CD4-positive, CD25-positive, alpha-beta regulatory T cell (primary cell): ENCODE results near the gene RBBP6. TPM values are rescaled to one million over a fixed set of nuclear protein-coding genes. Genes with fewer than 3 reads are reported as not detected.

Experiments
- ATAC-seq, 2 donors: fragments of 150-1000 bp; cut with Tn5 transposase; one replicate each; pipeline ENCODE4 v1.10.0; 2021; ENCODE audit warnings: low read depth in 2 of 2, moderate number of reproducible peaks in 2 of 2, moderate library complexity in 1 of 2
- DNase-seq, 3 donors: peaks; one replicate each; pipeline versions ENCODE4 v3.0.0 to v3.0.0-alpha.2; 2012 to 2022; ENCODE audit warnings: mixed read lengths in 1 of 3
- H3K27ac ChIP-seq: one replicate; pipeline ENCODE4 v1.7.0; 2013; ENCODE audit warnings: mild to moderate bottlenecking, low read length; ENCODE audit not compliant: insufficient read depth, poor library complexity, severe bottlenecking
- H3K27me3 ChIP-seq: one replicate; pipeline ENCODE4 v1.7.0; 2013; ENCODE audit warnings: low read length; ENCODE audit not compliant: control insufficient read depth, insufficient read depth
- H3K36me3 ChIP-seq: one replicate; pipeline ENCODE4 v1.7.0; 2013; ENCODE audit warnings: mild to moderate bottlenecking, low read length, moderate library complexity; ENCODE audit not compliant: control insufficient read depth, insufficient read depth
- H3K4me1 ChIP-seq: 2 replicates; pipeline ENCODE4 v1.7.0; 2013; ENCODE audit warnings: mild to moderate bottlenecking, low read length; ENCODE audit not compliant: insufficient read depth, control insufficient read depth, poor library complexity, severe bottlenecking
- H3K4me3 ChIP-seq: one replicate; pipeline ENCODE4 v1.7.0; 2013; ENCODE audit warnings: low read depth, mild to moderate bottlenecking, low read length, moderate library complexity
- H3K9me3 ChIP-seq, 2 experiments: 1 replicate in 1 of 2; 2 replicates in 1 of 2; pipeline ENCODE4 v1.7.0; 2013; ENCODE audit warnings: low read length in 2 of 2, mild to moderate bottlenecking in 1 of 2, moderate library complexity in 1 of 2; ENCODE audit not compliant: control insufficient read depth in 2 of 2
- H3K27ac Mint-ChIP-seq, 3 donors: one replicate each; pipeline ENCODE4 v1.8.0; 2020 to 2022; ENCODE audit warnings: mild to moderate bottlenecking in 3 of 3, mixed read lengths in 3 of 3, moderate library complexity in 2 of 3
- H3K27me3 Mint-ChIP-seq: one replicate; pipeline ENCODE4 v1.8.0; 2022; ENCODE audit warnings: mild to moderate bottlenecking, mixed read lengths
- H3K36me3 Mint-ChIP-seq: one replicate; pipeline ENCODE4 v1.8.0; 2020; ENCODE audit warnings: mixed read lengths
- H3K4me1 Mint-ChIP-seq, 4 donors: one replicate each; pipeline ENCODE4 v1.8.0; 2020 to 2022; ENCODE audit warnings: mixed read lengths in 4 of 4, mild to moderate bottlenecking in 1 of 4
- H3K4me3 Mint-ChIP-seq, 4 donors: one replicate each; pipeline ENCODE4 v1.8.0; 2020 to 2022; ENCODE audit warnings: mild to moderate bottlenecking in 4 of 4, mixed read lengths in 4 of 4, moderate library complexity in 3 of 4
- H3K9me3 Mint-ChIP-seq, 7 donors: one replicate each; pipeline ENCODE4 v1.8.0; 2020 to 2022; ENCODE audit warnings: mixed read lengths in 7 of 7, mild to moderate bottlenecking in 3 of 7, moderate library complexity in 2 of 7
- polyA plus RNA-seq, 4 donors: library from polyadenylated mRNA; unstranded; fragments of 300-500 nt; fragmentation: Illumina TruSeq; gene quantifications; one replicate each; pipeline ENCODE4 v1.2.3, GENCODE V29; 2021
- total RNA-seq: library from RNA; stranded (reverse); gene quantifications from one replicate; pipeline ENCODE4 v1.2.3, GENCODE V29; 2022

RBBP6 gene
- total and polyA plus RNA-seq, 5 donors from 2014 or later: 16.6 to 158 (median 21.2) TPM

DNA sequence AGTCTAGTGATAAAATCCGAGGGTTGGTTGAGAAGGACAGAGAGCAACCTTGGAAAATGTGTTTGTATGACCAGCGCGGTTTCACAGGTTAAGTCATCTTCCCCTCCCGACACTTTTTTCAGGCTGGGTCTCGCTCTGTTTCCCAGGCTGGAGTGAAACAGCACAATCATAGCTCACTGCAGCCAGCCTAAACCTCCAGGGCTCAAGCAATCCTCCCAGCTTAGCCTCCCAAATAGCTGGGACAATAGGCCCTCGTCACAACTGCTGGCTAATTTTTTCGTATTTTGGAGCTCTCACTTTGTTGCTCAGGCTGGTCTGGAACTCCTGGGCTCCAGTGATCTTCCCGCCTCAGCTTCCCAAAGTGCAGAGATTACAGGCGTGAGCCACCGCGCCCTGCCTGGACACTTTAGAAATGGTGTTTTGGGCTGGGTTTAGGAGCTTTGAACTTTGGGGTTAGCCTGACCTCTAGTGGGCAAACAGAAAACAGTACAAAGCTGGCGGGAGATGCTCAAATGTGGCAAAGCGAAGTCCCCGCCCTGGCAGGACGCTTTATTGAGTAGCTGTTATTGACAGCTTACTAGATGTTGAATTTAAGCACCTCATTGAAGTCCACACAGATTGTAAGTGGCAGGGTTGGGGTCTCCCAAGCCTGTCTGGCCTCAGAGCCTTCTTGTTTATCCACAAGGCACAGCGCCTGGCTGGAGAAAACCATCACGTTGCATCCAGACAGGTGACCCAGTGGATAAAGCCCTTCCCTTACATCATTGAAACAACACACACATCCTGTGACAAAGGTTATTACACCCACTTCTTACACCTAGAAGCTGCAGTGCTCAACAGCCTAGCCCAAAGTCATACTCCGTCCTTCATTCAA is 34.7 kb upstream of the RBBP6 start:
- ATAC-seq (peak; percentile 64 to 78), DNase-seq (peak; percentile 26 to 78 (median 58))
- no peaks in the 10 kb centered on the region for H3K4me1 Mint-ChIP-seq
- peaks cover 4% of the 10 kb centered on the region for H3K27me3 ChIP-seq
- no peaks in the 10 kb centered on the region for H3K36me3 ChIP-seq
- H3K4me3 Mint-ChIP-seq: no peak overlapping the region
- H3K27ac Mint-ChIP-seq: no peak overlapping the region
- H3K27me3 Mint-ChIP-seq: peaks cover 10% of the 10 kb centered on the region
- no peaks in the 10 kb centered on the region for H3K4me1 ChIP-seq
- H3K36me3 Mint-ChIP-seq: no peaks in the 10 kb centered on the region
- no peak overlapping the region for H3K27ac ChIP-seq
- H3K9me3 ChIP-seq: no peaks in the 10 kb centered on the region
- H3K9me3 Mint-ChIP-seq: no peaks in the 10 kb centered on the region
- H3K4me3 ChIP-seq: no peak overlapping the region

DNA sequence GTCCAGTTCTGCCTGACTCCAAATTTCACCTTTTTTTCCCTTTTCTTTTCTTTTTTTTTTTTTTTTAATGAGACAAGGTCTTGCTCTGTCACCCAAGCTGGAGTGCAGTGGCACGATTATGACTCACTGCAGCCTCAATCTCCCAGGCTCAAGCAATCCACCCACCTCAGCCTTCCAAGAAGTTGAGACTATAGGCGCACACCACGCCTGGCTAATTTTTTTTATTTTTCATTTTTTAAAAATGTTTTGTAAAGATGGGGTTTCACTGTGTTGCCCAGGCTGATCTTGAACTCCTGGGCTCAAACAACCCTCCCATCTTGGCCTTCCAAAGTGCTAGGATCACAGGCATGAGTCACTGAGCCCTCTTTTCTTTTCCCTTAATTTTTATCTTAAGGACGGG is 33.4 kb upstream of the RBBP6 start:
- Mint-ChIP-seq H3K4me3 (no peak overlapping the region), H3K27ac (no peak overlapping the region), H3K27me3 (peaks cover 10% of the 10 kb centered on the region), H3K36me3 (no peaks in the 10 kb centered on the region), H3K9me3 (no peaks in the 10 kb centered on the region), H3K4me1 (no peaks in the 10 kb centered on the region)
- no peak for DNase-seq
- Histone ChIP-seq H3K36me3 (no peaks in the 10 kb centered on the region), H3K27me3 (peaks cover 6% of the 10 kb centered on the region), H3K9me3 (no peaks in the 10 kb centered on the region), H3K4me1 (no peaks in the 10 kb centered on the region), H3K27ac (no peak overlapping the region), H3K4me3 (no peak overlapping the region)
- no peak for ATAC-seq

DNA sequence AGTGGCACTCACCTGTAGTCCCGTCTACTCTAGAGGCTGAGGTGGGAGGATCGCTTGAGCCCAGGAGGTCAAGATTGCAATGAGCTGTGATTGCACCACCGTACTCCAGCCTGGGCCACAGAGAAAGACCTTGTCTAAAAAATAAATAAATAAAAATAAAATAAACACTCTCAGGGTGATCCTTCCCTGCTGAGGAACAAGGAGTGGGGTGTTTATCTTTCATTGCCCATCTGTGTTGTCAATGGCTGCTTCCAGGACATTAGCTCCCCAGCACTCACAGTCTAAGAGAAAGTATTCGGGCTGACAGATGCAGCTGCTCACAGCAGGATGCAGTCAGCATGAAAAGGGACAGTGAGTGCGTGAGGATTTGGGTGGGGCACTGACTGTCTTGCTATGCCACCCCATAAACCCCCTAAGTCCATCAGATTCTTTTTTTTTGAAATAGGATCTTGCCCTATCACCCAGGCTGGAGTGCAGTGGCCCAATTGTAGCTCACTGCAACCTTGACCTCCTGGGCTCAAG is 31.3 kb upstream of the RBBP6 start:
- H3K27me3 ChIP-seq: peaks cover 8% of the 10 kb centered on the region
- Mint-ChIP-seq H3K9me3 (no peaks in the 10 kb centered on the region), H3K36me3 (no peaks in the 10 kb centered on the region), H3K4me3 (no peak overlapping the region), H3K27me3 (peaks cover 10% of the 10 kb centered on the region), H3K27ac (no peak overlapping the region), H3K4me1 (no peaks in the 10 kb centered on the region)
- DNase-seq: no peak
- no peaks in the 10 kb centered on the region for H3K4me1 ChIP-seq
- H3K9me3 ChIP-seq: no peaks in the 10 kb centered on the region
- H3K4me3 ChIP-seq: no peak overlapping the region
- no peak for ATAC-seq
- no peak overlapping the region for H3K27ac ChIP-seq
- no peaks in the 10 kb centered on the region for H3K36me3 ChIP-seq

DNA sequence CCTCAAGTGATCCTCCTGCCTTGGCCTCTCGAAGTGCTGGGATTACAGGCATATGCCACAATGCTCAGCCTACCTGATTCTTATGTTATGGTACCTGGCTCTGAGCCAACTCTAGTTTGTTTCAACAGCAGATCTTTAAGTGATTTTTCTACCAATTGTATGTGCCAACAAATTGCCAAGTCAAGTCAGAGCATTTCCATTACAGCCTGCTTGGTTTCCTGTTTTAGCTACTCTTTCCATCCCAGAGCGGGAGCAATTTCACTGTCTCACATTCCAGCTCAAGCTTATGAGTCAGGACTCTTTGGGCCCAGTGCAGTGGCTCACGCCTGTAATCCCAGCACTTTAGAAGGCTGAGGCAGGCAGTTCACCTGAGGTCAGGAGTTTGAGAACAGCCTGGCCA is 30.8 kb upstream of the RBBP6 start:
- no peaks in the 10 kb centered on the region for H3K36me3 ChIP-seq

DNA sequence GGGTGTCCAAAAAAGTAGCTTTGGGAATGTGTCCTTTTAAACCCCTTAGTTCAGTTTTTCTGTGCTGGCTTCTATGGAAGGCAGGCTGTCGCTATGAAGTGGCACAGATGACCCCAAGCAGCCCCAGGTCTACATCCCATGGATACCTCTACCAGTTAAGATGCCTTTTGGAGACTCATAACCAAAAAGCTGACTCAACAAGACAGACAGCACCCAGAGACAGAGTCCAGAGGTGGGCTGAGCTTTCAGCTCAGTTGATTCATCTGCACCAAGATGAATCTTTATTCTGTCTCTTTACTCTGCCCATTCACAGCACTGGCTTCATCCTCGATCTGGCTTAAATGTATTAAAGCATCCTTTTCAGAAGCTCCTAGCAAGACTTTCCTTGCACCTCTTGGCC is 29.8 kb upstream of the RBBP6 start:
- no peak for ATAC-seq
- peaks cover 4% of the 10 kb centered on the region for H3K27me3 Mint-ChIP-seq
- H3K36me3 Mint-ChIP-seq: no peaks in the 10 kb centered on the region
- DNase-seq: no peak
- H3K4me3 Mint-ChIP-seq: no peak overlapping the region
- H3K4me1 Mint-ChIP-seq: no peaks in the 10 kb centered on the region
- Histone ChIP-seq H3K4me3 (no peak overlapping the region), H3K4me1 (no peaks in the 10 kb centered on the region), H3K36me3 (no peaks in the 10 kb centered on the region), H3K9me3 (no peaks in the 10 kb centered on the region), H3K27me3 (peaks cover 8% of the 10 kb centered on the region), H3K27ac (no peak overlapping the region)
- no peaks in the 10 kb centered on the region for H3K9me3 Mint-ChIP-seq
- H3K27ac Mint-ChIP-seq: peak overlapping the region in 1 of 3 donors; percentile 42

More for the DNA sequence above, 30.8 kb upstream of the RBBP6 start:
- H3K27ac ChIP-seq: no peak overlapping the region
- no peaks in the 10 kb centered on the region for H3K9me3 Mint-ChIP-seq
- no peak overlapping the region for H3K27ac Mint-ChIP-seq
- no peaks in the 10 kb centered on the region for H3K4me1 Mint-ChIP-seq
- peaks cover 4% of the 10 kb centered on the region for H3K27me3 Mint-ChIP-seq
- H3K36me3 Mint-ChIP-seq: no peaks in the 10 kb centered on the region
- H3K27me3 ChIP-seq: peaks cover 8% of the 10 kb centered on the region
- no peaks in the 10 kb centered on the region for H3K9me3 ChIP-seq
- no peak for ATAC-seq
- no peaks in the 10 kb centered on the region for H3K4me1 ChIP-seq
- no peak overlapping the region for H3K4me3 Mint-ChIP-seq
- no peak overlapping the region for H3K4me3 ChIP-seq
- no peak for DNase-seq

DNA sequence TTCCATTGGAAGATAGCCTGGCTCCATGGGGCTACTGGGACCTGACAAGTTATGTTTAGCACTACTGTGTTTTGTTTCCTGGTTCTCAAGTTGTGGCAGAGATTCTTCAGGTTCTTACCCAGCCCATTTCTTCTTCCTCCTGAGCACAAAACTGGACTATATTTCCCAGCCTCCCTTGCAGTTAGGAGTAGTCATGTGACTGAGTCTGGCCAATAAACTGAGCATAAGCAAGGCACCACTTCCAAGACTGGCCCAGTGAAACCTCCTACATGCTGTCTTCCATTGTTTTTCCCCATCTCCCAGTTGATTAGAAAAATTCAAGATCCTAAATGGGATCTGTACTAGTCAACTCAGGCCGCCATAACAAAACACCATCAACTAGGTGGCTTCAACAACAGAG is 28.2 kb upstream of the RBBP6 start:
- Mint-ChIP-seq H3K4me3 (no peak overlapping the region), H3K4me1 (no peaks in the 10 kb centered on the region), H3K36me3 (no peaks in the 10 kb centered on the region), H3K27ac (no peak overlapping the region), H3K27me3 (no peaks in the 10 kb centered on the region), H3K9me3 (no peaks in the 10 kb centered on the region)
- Histone ChIP-seq H3K27ac (no peak overlapping the region), H3K4me3 (no peak overlapping the region), H3K27me3 (peaks cover 4% of the 10 kb centered on the region), H3K36me3 (no peaks in the 10 kb centered on the region), H3K4me1 (no peaks in the 10 kb centered on the region), H3K9me3 (no peaks in the 10 kb centered on the region)
- ATAC-seq (no peak), DNase-seq (no peak)

DNA sequence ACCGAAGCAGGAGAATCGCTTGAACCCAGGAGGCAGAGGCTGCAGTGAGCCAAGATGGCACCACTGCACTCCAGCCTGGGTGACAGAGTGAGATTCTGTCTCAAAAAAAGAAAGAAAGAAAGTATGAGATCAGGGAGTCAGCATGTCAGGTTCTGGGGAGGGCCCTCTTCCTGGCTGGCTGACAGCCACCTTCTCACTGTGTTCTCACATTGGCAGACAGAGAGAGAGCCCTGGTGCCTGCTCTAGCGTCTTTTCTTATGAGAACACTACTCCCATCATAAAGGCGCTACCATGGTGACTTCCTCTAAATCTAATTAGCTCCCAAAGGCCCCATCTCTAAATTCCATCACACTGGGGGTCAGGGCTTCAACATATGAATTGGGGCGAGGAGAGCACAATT is 27.6 kb upstream of the RBBP6 start:
- DNase-seq: no peak
- H3K4me1 Mint-ChIP-seq: peaks cover 0 to 2% (median under 1%) of the 10 kb centered on the region in 4 donors
- H3K27ac ChIP-seq: no peak overlapping the region

DNA sequence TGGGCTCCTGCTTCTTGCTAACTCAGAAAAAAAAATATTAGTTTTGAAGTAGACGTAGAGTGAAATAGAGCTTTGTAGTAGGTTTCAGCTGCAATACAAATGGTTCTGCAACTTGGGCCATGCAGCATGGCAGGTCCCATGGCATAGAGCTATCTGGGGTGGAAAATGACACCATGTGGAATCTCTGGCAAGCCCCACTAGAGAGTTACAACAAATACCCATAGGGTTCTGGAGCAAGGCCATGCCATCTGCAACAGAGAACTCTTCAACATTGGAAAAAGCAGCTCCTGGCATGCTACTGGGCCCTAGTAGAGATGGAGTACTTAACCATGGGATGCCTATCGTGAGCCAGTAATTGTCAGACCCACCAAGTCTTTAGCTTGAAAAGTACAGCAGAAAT is 25.3 kb upstream of the RBBP6 start:
- Mint-ChIP-seq H3K4me1 (peaks cover 0 to 8% (median 5%) of the 10 kb centered on the region in 4 donors), H3K4me3 (no peak overlapping the region), H3K36me3 (no peaks in the 10 kb centered on the region), H3K9me3 (no peaks in the 10 kb centered on the region), H3K27ac (no peak overlapping the region), H3K27me3 (peaks cover 5% of the 10 kb centered on the region)
- no peak for ATAC-seq
- Histone ChIP-seq H3K27ac (no peak overlapping the region), H3K4me3 (no peak overlapping the region), H3K27me3 (peaks cover 4% of the 10 kb centered on the region), H3K4me1 (peaks cover 6% of the 10 kb centered on the region), H3K9me3 (no peaks in the 10 kb centered on the region), H3K36me3 (no peaks in the 10 kb centered on the region)
- no peak for DNase-seq

More for the DNA sequence above, 27.6 kb upstream of the RBBP6 start:
- no peaks in the 10 kb centered on the region for H3K36me3 Mint-ChIP-seq
- no peak overlapping the region for H3K4me3 Mint-ChIP-seq
- H3K9me3 Mint-ChIP-seq: no peaks in the 10 kb centered on the region
- H3K36me3 ChIP-seq: no peaks in the 10 kb centered on the region
- no peak overlapping the region for H3K27ac Mint-ChIP-seq
- H3K27me3 ChIP-seq: peaks cover 4% of the 10 kb centered on the region
- no peak for ATAC-seq
- H3K4me1 ChIP-seq: peaks cover 2% of the 10 kb centered on the region
- no peak overlapping the region for H3K4me3 ChIP-seq
- H3K27me3 Mint-ChIP-seq: peaks cover 1% of the 10 kb centered on the region
- H3K9me3 ChIP-seq: no peaks in the 10 kb centered on the region
